Measurements from ENCODE around the gene TGOLN2. TPM values are rescaled to one million over a fixed set of nuclear protein-coding genes. Genes with fewer than 3 reads are reported as not detected.

Gene TGOLN2
- total RNA-seq, 4 donors from 2014 or later: 62.0 to 106 (median 89.4) TPM

- no peaks in the 10 kb centered on the region for H3K27me3 ChIP-seq
- no peaks in the 10 kb centered on the region for H3K9me3 ChIP-seq
- no peak for TF ChIP-seq POLR2A (IDR thresholded peaks at IDR 0.05)
- TF ChIP-seq, protein P1, sequence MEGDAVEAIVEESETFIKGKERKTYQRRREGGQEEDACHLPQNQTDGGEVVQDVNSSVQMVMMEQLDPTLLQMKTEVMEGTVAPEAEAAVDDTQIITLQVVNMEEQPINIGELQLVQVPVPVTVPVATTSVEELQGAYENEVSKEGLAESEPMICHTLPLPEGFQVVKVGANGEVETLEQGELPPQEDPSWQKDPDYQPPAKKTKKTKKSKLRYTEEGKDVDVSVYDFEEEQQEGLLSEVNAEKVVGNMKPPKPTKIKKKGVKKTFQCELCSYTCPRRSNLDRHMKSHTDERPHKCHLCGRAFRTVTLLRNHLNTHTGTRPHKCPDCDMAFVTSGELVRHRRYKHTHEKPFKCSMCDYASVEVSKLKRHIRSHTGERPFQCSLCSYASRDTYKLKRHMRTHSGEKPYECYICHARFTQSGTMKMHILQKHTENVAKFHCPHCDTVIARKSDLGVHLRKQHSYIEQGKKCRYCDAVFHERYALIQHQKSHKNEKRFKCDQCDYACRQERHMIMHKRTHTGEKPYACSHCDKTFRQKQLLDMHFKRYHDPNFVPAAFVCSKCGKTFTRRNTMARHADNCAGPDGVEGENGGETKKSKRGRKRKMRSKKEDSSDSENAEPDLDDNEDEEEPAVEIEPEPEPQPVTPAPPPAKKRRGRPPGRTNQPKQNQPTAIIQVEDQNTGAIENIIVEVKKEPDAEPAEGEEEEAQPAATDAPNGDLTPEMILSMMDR (IDR thresholded peaks at IDR 0.05): no peak
- DNase-seq: no peak
- no peak overlapping the region for H3K4me3 ChIP-seq
- no peaks in the 10 kb centered on the region for H3K36me3 ChIP-seq
- H3K4me1 ChIP-seq: no peaks in the 10 kb centered on the region
- H3K27ac ChIP-seq: no peak overlapping the region
- intact Hi-C loops (cut with DNase I; ENCODE audit: low total_unique reads): no loop called here
Measured at GRCh38 chr2:85302121-85302520, 25.7 kb downstream of the TGOLN2 start.

DNA sequence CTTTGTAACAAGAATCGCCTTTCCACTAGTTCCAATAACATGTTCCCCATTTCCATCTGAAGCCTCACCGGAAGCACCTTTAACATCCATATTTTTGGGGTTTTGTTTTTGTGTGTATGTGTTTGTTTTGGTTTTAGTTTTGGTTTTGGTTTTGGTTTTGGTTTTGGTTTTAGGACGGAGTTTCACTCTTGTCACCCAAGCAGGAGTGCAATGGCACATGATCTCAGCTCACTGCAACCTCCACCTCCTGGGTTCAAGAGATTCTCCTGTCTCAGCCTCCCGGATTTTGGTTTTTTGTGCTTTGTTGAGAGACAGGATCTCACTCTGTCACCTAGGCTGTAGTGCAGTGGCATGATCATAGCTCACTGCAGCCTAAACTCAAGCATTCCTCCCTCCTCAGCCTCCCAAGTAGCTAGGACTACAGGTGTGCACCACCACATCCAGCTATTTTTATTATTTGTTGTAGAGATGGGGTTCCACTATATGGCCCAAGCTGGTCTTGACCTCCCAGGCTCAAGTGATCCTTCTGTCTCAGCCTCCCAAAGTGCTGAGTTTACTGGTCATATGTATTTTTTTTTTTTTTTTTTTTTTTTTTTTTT is 36.3 kb downstream of the TGOLN2 start:
- H3K4me3 ChIP-seq: no peak overlapping the region
- H3K27me3 ChIP-seq: no peaks in the 10 kb centered on the region
- H3K9me3 ChIP-seq: no peaks in the 10 kb centered on the region
- intact Hi-C loops (cut with DNase I; ENCODE audit: low total_unique reads): no loop called here
- no peaks in the 10 kb centered on the region for H3K36me3 ChIP-seq
- no peak for DNase-seq
- TF ChIP-seq POLR2A (IDR thresholded peaks at IDR 0.05): no peak
- TF ChIP-seq, protein P1 (IDR thresholded peaks at IDR 0.05): no peak
- no peaks in the 10 kb centered on the region for H3K4me1 ChIP-seq
- H3K27ac ChIP-seq: no peak overlapping the region

DNA sequence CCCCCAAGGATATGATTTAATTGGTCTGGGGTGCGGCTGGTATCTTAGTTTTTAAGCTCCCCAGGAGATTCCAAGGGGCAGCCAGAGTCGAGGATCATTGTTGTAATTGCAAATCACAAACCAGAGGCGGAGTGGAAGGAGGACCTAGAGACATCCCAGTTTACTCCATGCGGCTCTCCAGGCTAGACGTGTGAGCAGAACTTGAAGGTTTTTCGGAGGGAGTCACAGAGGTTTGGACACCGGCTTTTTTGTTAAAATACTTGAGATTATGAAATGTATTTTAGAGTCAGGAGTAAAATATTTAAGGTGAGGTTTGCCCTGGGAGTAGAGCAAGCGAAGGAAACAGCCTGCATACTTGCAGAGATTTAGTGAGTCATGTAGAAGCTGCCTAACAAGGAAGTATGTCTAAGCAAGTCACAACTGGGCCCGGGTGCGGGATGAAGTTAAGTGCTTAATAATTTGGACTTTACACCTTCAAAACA is 39.5 kb downstream of the TGOLN2 start:
- TF ChIP-seq POLR2A (IDR thresholded peaks at IDR 0.05): no peak
- TF ChIP-seq, protein P1 (IDR thresholded peaks at IDR 0.05): no peak
- Histone ChIP-seq H3K27ac (no peak overlapping the region), H3K4me1 (no peaks in the 10 kb centered on the region), H3K4me3 (no peak overlapping the region), H3K36me3 (no peaks in the 10 kb centered on the region), H3K9me3 (no peaks in the 10 kb centered on the region), H3K27me3 (no peaks in the 10 kb centered on the region)
- intact Hi-C loops (cut with DNase I; ENCODE audit: low total_unique reads): no loop called here
- no peak for DNase-seq

- H3K36me3 ChIP-seq: no peaks in the 10 kb centered on the region
- no peak overlapping the region for H3K27ac ChIP-seq
- no peak overlapping the region for H3K4me3 ChIP-seq
- intact Hi-C loops (cut with DNase I; ENCODE audit: low total_unique reads): no loop called here
- no peak for DNase-seq
- no peak for TF ChIP-seq POLR2A (IDR thresholded peaks at IDR 0.05)
- TF ChIP-seq, protein P1 (IDR thresholded peaks at IDR 0.05): no peak
- no peaks in the 10 kb centered on the region for H3K27me3 ChIP-seq
- H3K4me1 ChIP-seq: no peaks in the 10 kb centered on the region
- no peaks in the 10 kb centered on the region for H3K9me3 ChIP-seq
Measured at GRCh38 chr2:85287721-85288120, 40.1 kb downstream of the TGOLN2 start.

DNA sequence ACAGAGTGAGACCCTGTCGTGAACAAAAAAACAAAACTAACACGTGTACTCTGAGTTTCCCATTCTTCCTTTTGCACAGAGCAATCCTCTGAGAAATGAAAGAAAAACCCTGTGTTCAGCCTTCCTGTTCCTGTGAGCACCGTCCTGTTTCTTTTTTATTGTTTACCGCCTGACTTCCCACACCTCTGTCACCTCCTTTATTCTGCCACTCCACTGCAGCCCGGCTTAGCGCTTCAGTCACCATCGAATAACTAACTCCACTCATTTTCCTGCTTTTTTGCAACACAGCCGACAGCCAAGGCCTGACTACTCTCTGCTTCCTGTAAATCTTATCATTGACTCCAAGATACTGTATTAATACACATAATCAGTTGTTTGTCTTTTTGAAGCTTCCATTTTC is 40.9 kb downstream of the TGOLN2 start:
- Histone ChIP-seq H3K36me3 (no peaks in the 10 kb centered on the region), H3K4me1 (no peaks in the 10 kb centered on the region), H3K4me3 (no peak overlapping the region), H3K27me3 (no peaks in the 10 kb centered on the region), H3K27ac (no peak overlapping the region), H3K9me3 (no peaks in the 10 kb centered on the region)
- no peak for DNase-seq
- TF ChIP-seq POLR2A (IDR thresholded peaks at IDR 0.05): no peak
- TF ChIP-seq, protein P1 (IDR thresholded peaks at IDR 0.05): no peak
- intact Hi-C loops (cut with DNase I; ENCODE audit: low total_unique reads): no loop called here

Measured in uterus (tissue), 4 donors.